Measurements from ENCODE around the gene RANBP2. TPM values are rescaled to one million over a fixed set of nuclear protein-coding genes. Genes with fewer than 3 reads are reported as not detected.
"Not testable (repeated sequence)": the region's sequence is repeated elsewhere in the genome, so short reads cannot be mapped to it uniquely, and the experiment has no call there.

Gene RANBP2
- total RNA-seq = 100 to 1,000 TPM in 2 of 4 donors, 10 to 100 TPM in 2; 31.8 to 122 (median 103) TPM

DNA sequence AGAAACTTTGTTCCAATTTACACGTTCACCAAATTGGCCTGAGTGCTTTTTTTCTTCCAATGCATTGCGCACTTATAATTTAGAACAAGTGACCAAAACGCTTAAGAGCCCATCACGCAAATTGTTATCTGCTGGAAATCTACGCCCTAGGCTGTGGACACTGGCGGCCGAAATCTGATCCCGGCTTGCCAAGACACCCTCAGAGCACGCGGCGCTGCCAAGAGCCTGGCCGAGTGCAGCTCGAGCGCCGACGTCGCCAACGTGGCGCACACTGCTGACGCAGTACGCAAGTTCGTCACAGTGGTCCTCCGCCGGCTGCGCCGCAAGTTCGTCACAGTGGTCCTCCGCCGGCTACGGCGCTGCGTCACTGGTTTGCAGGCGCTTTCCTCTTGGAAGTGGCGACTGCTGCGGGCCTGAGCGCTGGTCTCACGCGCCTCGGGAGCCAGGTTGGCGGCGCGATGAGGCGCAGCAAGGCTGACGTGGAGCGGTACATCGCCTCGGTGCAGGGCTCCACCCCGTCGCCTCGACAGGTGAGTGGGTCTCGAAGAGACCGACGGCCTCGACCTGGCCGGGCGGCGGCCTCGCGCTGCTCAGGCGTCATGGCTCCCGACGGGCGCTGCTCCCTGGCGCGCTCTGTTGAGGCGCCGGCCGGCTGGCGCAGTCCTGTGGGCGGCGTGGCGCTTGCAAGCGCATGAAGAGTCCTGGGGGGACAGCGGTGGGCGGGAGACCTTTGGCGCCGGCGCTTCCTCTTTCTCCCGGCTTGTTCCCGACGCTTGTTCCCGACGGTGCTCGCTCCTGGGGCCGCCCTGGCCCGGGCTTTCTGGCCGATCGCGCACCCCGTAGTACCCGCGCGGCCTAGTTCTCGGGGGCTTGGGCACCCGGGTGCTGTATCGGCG is at the start of gene RANBP2:
RANBP2 (plus strand) TSS at position 334 of the 896 bp plus-strand sequence; CDS start at position 459, 125 bp downstream.
- Histone ChIP-seq H3K4me3 (peak within 1 kb of the TSS; percentile 60 to 92), H3K27me3 (no peaks in the 10 kb centered on the region), H3K36me3 (no peaks in the 10 kb centered on the region), H3K27ac (peak within 1 kb of the TSS; percentile 93 to 94), H3K4me1 (no peaks in the 10 kb centered on the region), H3K9me3 (no peaks in the 10 kb centered on the region)
- TF ChIP-seq POLR2A (IDR thresholded peaks at IDR 0.05) = peak; percentile 84 to 98
- TF ChIP-seq, protein P1, sequence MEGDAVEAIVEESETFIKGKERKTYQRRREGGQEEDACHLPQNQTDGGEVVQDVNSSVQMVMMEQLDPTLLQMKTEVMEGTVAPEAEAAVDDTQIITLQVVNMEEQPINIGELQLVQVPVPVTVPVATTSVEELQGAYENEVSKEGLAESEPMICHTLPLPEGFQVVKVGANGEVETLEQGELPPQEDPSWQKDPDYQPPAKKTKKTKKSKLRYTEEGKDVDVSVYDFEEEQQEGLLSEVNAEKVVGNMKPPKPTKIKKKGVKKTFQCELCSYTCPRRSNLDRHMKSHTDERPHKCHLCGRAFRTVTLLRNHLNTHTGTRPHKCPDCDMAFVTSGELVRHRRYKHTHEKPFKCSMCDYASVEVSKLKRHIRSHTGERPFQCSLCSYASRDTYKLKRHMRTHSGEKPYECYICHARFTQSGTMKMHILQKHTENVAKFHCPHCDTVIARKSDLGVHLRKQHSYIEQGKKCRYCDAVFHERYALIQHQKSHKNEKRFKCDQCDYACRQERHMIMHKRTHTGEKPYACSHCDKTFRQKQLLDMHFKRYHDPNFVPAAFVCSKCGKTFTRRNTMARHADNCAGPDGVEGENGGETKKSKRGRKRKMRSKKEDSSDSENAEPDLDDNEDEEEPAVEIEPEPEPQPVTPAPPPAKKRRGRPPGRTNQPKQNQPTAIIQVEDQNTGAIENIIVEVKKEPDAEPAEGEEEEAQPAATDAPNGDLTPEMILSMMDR (IDR thresholded peaks at IDR 0.05) = no peak
- DNase-seq = peak; percentile 93 to 96
- intact Hi-C loops (cut with DNase I; ENCODE audit: low total_unique reads) = no loop called here

DNA sequence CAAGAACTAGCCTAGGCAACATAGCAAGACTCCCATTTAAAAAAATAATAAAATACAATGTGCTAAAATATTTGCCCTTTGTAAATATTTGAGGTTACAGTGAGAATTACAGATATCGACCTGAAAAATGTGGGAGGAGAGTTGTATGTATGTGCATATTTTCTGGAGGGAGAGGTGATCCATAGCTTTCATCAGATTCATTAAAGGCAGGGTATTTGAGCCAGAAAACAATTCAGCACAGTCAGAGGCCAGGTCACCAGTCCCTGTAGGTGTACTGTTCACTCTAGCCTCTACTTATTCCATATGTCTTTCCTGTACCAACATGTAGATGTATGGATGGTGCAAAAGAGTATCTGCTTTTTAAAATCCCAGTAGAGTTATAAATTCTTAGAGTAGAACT is 49.0 kb upstream of the RANBP2 start:
- H3K27ac ChIP-seq; H3K27me3 ChIP-seq; DNase-seq; H3K36me3 ChIP-seq; H3K4me1 ChIP-seq; H3K9me3 ChIP-seq; intact Hi-C loops (cut with DNase I; ENCODE audit: low total_unique reads); H3K4me3 ChIP-seq: not testable (repeated sequence)

DNA sequence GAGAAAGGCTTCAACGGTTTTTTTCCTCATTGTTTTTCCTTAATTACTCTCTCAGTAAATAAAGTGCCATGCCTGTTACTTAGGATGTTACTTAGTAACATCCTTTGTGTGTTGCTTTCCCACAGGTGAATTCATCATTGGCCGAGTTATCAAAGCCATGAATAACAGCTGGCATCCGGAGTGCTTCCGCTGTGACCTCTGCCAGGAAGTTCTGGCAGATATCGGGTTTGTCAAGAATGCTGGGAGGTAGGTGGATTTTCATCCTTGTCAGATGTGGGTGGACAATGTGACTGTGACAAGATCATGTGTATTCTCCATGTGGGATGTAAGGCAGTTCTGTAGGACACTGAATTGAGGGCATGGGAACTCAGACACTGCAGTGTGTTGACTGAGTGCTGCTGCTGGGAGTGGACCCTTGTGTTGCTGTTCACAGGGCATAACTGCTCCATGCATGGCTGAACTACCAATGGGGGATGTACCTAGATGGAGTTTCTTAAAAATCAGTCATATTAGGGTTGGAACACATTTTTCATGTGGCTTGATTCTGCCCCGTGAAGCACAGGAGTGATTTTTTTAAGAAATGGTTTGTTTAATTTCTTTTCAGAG is 47.0 kb upstream of the RANBP2 start:
- H3K4me1 ChIP-seq; H3K27ac ChIP-seq; intact Hi-C loops (cut with DNase I; ENCODE audit: low total_unique reads); H3K27me3 ChIP-seq; DNase-seq; H3K9me3 ChIP-seq; H3K36me3 ChIP-seq; H3K4me3 ChIP-seq: not testable (repeated sequence)

GRCh38 chr2:108676522-108676921 is 42.8 kb upstream of the RANBP2 start:
- H3K27ac ChIP-seq; intact Hi-C loops (cut with DNase I; ENCODE audit: low total_unique reads); DNase-seq; H3K4me3 ChIP-seq; H3K27me3 ChIP-seq; H3K4me1 ChIP-seq; H3K36me3 ChIP-seq; H3K9me3 ChIP-seq: not testable (repeated sequence)

- H3K4me3 ChIP-seq; H3K9me3 ChIP-seq; intact Hi-C loops (cut with DNase I; ENCODE audit: low total_unique reads); DNase-seq; H3K36me3 ChIP-seq; H3K27me3 ChIP-seq; H3K4me1 ChIP-seq: not testable (repeated sequence)
- peak overlapping the region in 1 of 2 donors; percentile 15 for H3K27ac ChIP-seq
These were observed 42.0 kb upstream of the RANBP2 start for GRCh38 chr2:108677239-108677744.

GRCh38 chr2:108678198-108678651 is 41.1 kb upstream of the RANBP2 start:
- DNase-seq; H3K4me1 ChIP-seq; H3K27ac ChIP-seq; H3K4me3 ChIP-seq; H3K36me3 ChIP-seq; H3K9me3 ChIP-seq; H3K27me3 ChIP-seq; intact Hi-C loops (cut with DNase I; ENCODE audit: low total_unique reads): not testable (repeated sequence)

DNA sequence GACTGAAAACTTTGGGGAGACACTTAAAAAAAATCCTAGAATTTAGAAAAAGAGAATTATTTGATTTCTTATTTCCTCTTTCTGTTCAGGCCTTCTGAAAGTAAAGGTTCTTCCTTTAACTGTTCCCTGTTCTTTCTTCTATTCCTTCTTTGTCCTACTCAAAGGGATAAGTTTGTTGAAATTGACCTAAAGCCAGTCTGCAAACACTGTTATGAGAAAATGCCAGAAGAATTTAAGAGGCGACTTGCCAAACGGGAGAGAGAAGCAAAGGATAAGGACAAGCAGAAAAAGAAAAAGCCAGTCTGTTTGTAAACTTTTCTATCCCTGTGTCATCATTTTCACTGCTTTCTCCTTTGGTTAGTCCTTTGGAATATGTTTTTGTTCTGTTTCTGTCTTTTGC is 38.5 kb upstream of the RANBP2 start:
- H3K4me1 ChIP-seq; H3K27me3 ChIP-seq; H3K4me3 ChIP-seq; H3K9me3 ChIP-seq; H3K27ac ChIP-seq; intact Hi-C loops (cut with DNase I; ENCODE audit: low total_unique reads); H3K36me3 ChIP-seq; DNase-seq: not testable (repeated sequence)

- H3K4me3 ChIP-seq; intact Hi-C loops (cut with DNase I; ENCODE audit: low total_unique reads); H3K27ac ChIP-seq; DNase-seq; H3K4me1 ChIP-seq; H3K36me3 ChIP-seq; H3K27me3 ChIP-seq; H3K9me3 ChIP-seq: not testable (repeated sequence)
These were observed 30.2 kb upstream of the RANBP2 start for GRCh38 chr2:108688818-108689756.

DNA sequence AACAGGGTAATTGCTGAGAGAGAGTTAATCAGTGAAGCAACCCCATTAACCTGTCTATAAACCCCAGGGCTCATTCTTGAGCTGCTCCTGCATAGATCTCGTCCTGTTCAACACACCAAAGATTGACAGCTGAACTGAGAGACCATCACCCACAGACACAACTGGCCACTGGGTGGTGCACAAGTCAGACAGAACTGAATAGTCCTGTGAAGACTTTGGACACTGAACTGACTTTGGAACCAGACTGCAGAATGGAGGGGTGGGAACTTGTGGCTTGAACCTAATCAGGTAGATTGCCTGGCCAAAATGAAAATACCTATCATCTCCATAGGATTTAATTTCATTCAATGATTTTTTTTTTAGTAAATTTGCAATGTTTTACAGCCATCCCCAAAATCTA is 29.3 kb upstream of the RANBP2 start:
- intact Hi-C loops (cut with DNase I; ENCODE audit: low total_unique reads); H3K9me3 ChIP-seq; H3K27me3 ChIP-seq; H3K4me1 ChIP-seq; H3K27ac ChIP-seq; H3K4me3 ChIP-seq; H3K36me3 ChIP-seq; DNase-seq: not testable (repeated sequence)
